Stimulated activated naive CD8-positive, alpha-beta T cell treated with anti-CD3 and anti-CD28 coated beads, Interleukin-15, amount 100 ng/mL, for 72 hours (primary cell): ENCODE measurements around the gene DNAJC15.

ENCODE experiments used
- ATAC-seq: fragments of 150-1000 bp; cut with Tn5 transposase; 2 replicates; pipeline ENCODE4 v1.10.0; 2021; ENCODE audit warnings: mild to moderate bottlenecking, moderate library complexity
- DNase-seq, 2 donors: peaks; one replicate each; pipeline ENCODE4 v3.0.0; 2021 to 2022
- H3K27ac Mint-ChIP-seq, 2 donors: one replicate each; pipeline ENCODE4 v1.8.0; 2022; ENCODE audit warnings: mild to moderate bottlenecking in 2 of 2, mixed read lengths in 2 of 2, moderate library complexity in 2 of 2
- H3K27me3 Mint-ChIP-seq: one replicate; pipeline ENCODE4 v1.8.0; 2022; ENCODE audit warnings: mixed read lengths
- H3K4me1 Mint-ChIP-seq: one replicate; pipeline ENCODE4 v1.8.0; 2022; ENCODE audit warnings: mild to moderate bottlenecking, mixed read lengths
- H3K4me3 Mint-ChIP-seq, 2 donors: one replicate each; pipeline ENCODE4 v1.8.0; 2022; ENCODE audit warnings: mild to moderate bottlenecking in 2 of 2, mixed read lengths in 2 of 2, moderate library complexity in 1 of 2
- H3K9me3 Mint-ChIP-seq, 2 donors: one replicate each; pipeline ENCODE4 v1.8.0; 2022; ENCODE audit warnings: mixed read lengths in 2 of 2

Gene DNAJC15

DNA sequence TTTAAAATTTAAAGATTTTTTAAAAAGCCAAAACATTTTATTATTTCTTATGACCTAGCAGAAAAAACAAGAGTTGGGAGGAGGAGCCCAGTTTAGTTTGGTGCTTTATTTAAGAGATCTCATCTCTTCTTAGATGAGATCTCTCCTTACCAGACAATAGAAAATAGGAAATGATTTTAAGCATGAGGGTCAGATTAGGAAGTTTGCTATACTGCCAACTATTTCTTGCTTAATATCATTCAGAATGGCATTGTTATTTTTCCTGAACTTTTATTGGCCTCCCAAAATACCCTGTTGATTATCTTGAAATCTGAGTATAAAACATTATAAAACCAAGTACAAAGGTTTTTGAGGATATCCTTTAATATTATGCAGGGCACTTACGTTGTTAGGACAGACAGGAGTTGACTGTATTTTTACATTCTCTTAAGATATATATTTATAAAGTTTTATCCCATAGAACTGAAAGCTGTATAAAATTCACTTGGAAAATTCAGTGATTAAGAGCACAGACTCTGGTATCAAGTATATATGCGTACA, 56.1 kb downstream of the DNAJC15 start:
- Mint-ChIP-seq H3K4me3 (no peak overlapping the region), H3K9me3 (no peaks in the 10 kb centered on the region), H3K27me3 (no peaks in the 10 kb centered on the region), H3K27ac (no peak overlapping the region), H3K4me1 (peaks cover 28% of the 10 kb centered on the region)
- DNase-seq (no peak), ATAC-seq (no peak)

DNA sequence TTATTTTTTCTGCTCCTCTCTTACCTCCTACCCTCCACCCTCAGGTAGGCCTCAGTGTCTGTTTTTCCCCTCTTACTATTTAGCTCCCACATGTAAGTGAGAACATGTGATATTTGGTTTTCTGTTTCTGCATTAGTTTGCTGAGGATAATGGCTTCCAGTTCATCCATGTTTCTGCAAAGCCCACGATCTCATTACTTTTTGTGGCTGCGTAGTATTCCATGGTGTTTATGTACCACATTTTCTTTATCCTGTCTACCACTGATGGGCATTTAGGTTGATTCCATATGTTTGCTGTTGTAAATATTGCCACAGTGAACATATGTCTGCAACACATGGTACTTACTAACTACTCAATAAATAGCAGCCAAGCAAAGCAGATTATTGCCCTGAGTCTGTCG, 56.8 kb downstream of the DNAJC15 start:
- H3K27ac Mint-ChIP-seq, result no peak overlapping the region
- no peak overlapping the region for H3K4me3 Mint-ChIP-seq

DNA sequence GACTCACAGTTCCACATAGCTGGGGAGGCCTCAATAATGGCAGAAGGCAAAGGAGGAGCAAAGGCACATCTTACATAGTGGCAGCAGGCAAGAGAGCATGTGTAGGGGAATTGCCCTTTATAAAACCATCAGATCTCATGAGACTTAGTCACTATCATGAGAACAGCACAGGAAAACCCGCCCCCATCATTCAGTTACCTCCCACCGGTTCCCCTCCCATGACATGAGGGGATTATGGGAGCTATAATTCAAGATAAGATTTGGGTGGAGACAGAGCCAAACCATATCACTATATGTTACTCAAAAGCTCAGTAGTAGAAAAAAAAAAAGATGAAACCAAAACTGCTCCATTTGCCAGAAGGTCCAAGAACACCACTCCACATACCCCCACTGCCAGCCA, 58.5 kb downstream of the DNAJC15 start:
- no peaks in the 10 kb centered on the region for H3K27me3 Mint-ChIP-seq
- DNase-seq (no peak), ATAC-seq (no peak)
- H3K4me1 Mint-ChIP-seq, result peaks cover 10% of the 10 kb centered on the region
- no peaks in the 10 kb centered on the region for H3K9me3 Mint-ChIP-seq
- no peak overlapping the region for H3K4me3 Mint-ChIP-seq
- H3K27ac Mint-ChIP-seq, result no peak overlapping the region

More for the DNA sequence above, 56.8 kb downstream of the DNAJC15 start:
- H3K4me1 Mint-ChIP-seq, result peaks cover 24% of the 10 kb centered on the region
- ATAC-seq, result no peak
- no peaks in the 10 kb centered on the region for H3K27me3 Mint-ChIP-seq
- H3K9me3 Mint-ChIP-seq, result no peaks in the 10 kb centered on the region
- no peak for DNase-seq

DNA sequence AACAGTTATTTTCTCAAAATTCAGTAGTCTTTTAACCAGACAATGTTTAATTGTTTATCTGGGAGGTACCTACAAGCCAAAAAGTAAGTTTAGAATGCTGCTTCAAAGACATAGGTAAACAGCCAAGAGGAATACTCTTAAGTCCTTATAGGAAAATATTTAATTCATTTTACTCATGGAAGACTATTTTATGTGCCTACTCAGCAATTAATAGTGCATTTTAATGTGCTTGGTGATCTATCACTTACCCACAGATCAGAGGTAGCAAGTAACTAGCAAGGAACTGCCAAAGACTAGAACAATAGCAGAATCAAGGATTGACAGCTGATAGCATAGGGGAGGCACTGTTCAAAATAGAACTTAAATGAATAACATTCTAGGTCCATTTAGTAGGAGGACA, 60.4 kb downstream of the DNAJC15 start:
- ATAC-seq (no peak), DNase-seq (no peak)
- no peak overlapping the region for H3K27ac Mint-ChIP-seq
- no peaks in the 10 kb centered on the region for H3K9me3 Mint-ChIP-seq
- H3K4me1 Mint-ChIP-seq, result peaks cover under 1% of the 10 kb centered on the region
- H3K4me3 Mint-ChIP-seq, result no peak overlapping the region
- H3K27me3 Mint-ChIP-seq, result no peaks in the 10 kb centered on the region

DNA sequence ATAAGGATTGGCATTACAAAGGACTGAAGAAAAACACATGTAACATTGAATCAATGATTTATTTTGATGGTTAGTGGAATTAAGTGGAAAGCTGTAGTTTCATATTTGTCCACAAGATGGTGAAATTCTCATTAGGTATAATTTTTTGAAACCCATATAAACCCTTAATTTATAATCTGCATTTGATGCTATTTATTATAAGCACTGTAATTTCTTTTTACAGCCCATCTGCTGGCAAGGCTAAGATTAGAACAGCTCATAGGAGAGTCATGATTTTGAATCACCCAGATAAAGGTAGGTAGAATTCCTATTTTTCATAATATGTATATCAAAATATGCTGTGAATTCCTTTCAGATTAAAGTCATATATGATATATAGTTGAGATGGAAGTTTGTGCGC, 62.2 kb downstream of the DNAJC15 start:
- Mint-ChIP-seq H3K4me1 (no peaks in the 10 kb centered on the region), H3K27me3 (no peaks in the 10 kb centered on the region), H3K9me3 (peaks cover 5 to 7% of the 10 kb centered on the region in 2 donors), H3K27ac (no peak overlapping the region), H3K4me3 (no peak overlapping the region)
- no peak for DNase-seq
- ATAC-seq, result no peak

DNA sequence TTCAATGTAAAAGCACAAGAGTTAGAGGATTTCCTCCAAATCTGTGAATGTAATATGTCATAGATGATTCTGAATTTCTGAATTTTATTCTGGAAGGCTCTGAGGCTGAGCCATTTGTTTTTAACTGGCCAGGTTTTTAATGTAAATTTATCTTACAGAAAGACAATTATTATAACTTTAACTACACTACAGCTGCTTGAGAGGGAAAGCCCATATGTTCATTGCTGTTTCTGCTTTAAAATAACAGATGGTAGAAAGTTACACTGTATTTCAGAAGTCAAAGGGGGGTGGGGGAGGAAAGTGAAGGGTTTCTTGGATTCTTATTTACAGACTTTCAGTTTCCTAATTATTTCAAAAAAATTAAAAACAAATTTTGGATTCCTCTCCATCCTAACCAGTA, 62.8 kb downstream of the DNAJC15 start:
- no peak for DNase-seq
- Mint-ChIP-seq H3K9me3 (peaks cover 5 to 7% of the 10 kb centered on the region in 2 donors), H3K27ac (no peak overlapping the region), H3K27me3 (no peaks in the 10 kb centered on the region), H3K4me1 (no peaks in the 10 kb centered on the region), H3K4me3 (no peak overlapping the region)
- no peak for ATAC-seq

DNA sequence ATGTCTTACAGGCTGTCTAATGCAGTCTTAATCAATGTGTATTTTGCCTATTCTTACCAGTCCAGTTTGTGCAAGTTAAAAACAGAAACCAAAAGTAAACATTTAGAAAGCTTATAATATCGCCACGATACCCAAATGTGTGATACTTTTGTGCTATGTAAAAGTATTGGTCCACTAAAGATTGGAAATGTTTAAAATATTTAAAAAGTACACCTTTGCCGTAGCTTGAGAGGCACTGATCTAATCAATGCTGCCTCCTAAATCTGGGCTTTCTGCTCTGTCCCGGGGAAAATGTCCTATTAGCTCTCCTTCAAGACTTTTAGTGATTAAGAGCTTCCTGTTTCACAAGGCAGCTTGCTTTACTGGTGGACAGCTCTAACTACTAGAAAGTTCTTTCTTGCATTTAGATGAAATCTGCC, 64.7 kb downstream of the DNAJC15 start:
- ATAC-seq (no peak), DNase-seq (no peak)
- peak overlapping the region; percentile 6 to 62 for H3K27ac Mint-ChIP-seq
- H3K9me3 Mint-ChIP-seq, result peaks cover 5 to 7% of the 10 kb centered on the region in 2 donors
- no peaks in the 10 kb centered on the region for H3K4me1 Mint-ChIP-seq
- peak overlapping the region; percentile 14 to 67 for H3K4me3 Mint-ChIP-seq
- no peaks in the 10 kb centered on the region for H3K27me3 Mint-ChIP-seq

DNA sequence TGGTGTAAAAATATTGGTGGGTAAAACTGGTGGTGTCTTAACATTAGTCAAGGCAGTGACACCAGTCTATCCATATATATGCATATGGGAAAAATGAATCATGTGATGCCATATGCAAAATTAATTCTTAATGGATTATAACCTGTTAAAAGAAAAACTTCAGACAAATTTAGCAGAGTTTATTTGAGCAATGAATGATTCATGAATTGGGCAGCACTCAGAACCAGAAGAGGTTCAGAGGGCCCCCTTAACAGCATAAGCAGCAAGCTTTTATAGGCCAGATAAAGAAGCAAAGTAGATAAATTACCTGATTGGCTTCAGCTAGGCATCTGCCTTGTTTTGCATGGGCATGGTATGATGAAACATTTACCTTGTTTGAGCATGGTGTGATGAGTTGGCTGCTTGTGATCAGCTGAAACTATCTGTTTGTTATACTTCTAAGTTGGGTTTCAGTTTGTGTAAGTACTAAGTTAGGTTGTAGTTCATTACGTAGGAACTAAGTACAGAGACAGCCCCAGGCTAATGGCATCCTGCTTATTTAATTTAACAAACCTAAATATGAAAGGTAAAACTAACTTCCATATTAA, 66.6 kb downstream of the DNAJC15 start:
- ATAC-seq (peak; percentile 69), DNase-seq (no peak)
- Mint-ChIP-seq H3K27me3 (no peaks in the 10 kb centered on the region), H3K4me3 (no peak overlapping the region), H3K9me3 (peaks cover 5 to 7% of the 10 kb centered on the region in 2 donors), H3K4me1 (peaks cover 8% of the 10 kb centered on the region), H3K27ac (no peak overlapping the region)

DNA sequence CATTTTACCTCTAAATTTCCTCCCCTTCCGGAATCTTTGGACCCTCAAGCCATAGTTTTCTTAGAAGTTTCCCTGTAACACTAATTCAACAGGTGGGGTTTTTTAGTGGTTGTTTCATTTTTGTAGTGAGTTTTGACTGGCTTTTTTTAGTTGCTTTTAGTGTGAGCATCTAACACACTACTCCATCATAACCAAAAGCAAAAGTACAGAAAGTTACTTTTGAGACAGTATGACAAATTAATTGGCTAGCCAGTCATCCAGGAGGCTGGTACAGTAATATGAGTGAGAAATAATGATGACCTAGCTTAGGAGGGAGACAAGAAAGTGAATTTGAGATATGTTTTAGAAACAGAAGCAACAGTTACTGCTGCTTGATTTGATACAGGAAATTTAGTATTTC, 71.5 kb downstream of the DNAJC15 start:
- H3K9me3 Mint-ChIP-seq, result no peaks in the 10 kb centered on the region
- no peaks in the 10 kb centered on the region for H3K27me3 Mint-ChIP-seq
- H3K4me3 Mint-ChIP-seq, result peak overlapping the region; percentile 16 to 23
- no peak for DNase-seq
- ATAC-seq, result peak; percentile 99
- H3K27ac Mint-ChIP-seq, result peak overlapping the region in 1 of 2 donors; percentile 8
- peaks cover 20% of the 10 kb centered on the region for H3K4me1 Mint-ChIP-seq

DNA sequence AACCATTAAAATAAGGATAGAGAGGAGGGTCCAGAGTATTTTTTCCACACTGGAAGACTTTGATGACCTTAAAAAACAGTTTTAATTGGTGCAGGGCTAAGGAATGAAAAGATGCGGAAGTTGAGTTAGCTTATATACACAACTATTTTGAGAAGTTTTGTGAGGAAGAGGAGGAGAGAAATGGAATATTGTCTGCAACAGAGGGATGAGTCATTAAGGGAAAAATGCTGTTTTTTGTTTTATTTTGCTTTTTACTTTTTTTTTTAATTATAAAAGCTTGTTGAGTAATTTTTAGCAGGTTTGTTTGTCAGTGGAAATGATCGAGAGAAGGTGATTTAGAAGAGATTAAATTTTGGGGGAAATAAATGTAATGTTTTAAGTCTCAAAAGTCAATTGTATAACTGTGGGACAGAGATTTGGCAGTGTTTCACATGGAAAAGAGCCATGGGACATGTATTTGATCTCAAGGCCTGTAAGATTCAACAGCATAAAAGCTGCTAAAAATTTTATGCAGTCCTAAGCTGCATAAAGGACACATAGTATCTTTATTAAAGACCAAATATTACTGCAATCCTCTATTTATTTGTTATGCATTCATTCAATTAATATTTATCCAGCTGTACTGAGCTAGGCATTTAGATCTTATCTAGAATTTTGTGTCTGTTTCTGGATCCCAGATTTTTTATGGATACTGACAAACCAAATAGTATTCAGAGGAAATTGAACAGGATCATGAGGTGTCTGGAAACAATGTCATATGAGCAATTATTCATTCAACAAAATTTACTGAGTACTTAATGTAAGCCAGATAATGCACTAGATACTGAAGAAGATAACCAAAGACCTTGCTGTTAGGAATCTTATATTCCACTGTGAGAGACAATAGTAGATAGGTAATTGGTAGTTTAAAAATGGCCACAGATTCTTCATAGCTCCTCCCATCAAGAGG, 72.7 kb downstream of the DNAJC15 start:
- no peak for ATAC-seq
- peaks cover 20% of the 10 kb centered on the region for H3K4me1 Mint-ChIP-seq
- H3K27ac Mint-ChIP-seq, result no peak overlapping the region
- H3K9me3 Mint-ChIP-seq, result peaks cover 6 to 7% of the 10 kb centered on the region in 2 donors
- DNase-seq, result no peak
- H3K27me3 Mint-ChIP-seq, result no peaks in the 10 kb centered on the region
- H3K4me3 Mint-ChIP-seq, result no peak overlapping the region

DNA sequence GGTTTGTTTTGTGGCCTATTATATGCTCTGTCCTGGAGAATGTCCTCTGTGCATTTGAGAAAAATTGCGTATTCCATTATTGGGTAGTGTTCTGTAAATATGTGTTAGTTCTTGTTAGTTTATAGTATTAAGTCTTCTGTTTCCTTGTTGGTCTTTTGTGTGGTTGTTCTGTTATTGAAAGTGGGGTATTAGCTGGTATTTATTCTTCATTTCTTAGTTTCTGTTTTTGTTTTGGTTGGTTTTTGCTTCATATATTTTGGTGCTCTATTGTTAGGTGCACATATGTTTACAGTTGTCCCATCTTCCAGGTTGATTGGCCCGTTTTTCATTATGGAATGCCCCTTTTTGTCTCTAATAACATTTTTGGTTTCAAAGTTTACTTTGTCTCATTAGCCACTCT, 77.3 kb downstream of the DNAJC15 start:
- ATAC-seq (no peak), DNase-seq (no peak)
- H3K27ac Mint-ChIP-seq, result no peak overlapping the region
- H3K9me3 Mint-ChIP-seq, result peaks cover 6 to 8% of the 10 kb centered on the region in 2 donors
- no peaks in the 10 kb centered on the region for H3K27me3 Mint-ChIP-seq
- no peak overlapping the region for H3K4me3 Mint-ChIP-seq
- peaks cover 13% of the 10 kb centered on the region for H3K4me1 Mint-ChIP-seq

DNA sequence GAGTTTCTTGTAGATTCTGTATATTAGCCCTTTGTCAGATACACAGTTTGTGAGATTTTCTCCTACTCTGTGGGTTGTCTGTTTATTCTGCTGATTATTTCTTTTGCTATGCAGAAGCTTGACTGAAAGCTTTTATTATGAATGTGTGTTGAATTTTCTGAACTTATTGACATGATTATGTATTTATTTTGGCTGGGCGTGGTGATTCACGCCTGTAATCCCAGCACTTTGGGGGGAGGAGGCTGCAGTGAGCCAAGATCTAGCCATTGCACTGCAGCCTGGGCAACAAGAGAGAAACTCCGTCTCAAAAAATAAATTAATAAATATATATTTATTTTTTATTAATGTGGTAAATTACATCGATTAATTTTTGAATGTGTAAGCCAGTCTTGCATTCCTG, 78.9 kb downstream of the DNAJC15 start:
- Mint-ChIP-seq H3K9me3 (peaks cover 6 to 8% of the 10 kb centered on the region in 2 donors), H3K27ac (no peak overlapping the region), H3K4me3 (no peak overlapping the region), H3K27me3 (no peaks in the 10 kb centered on the region), H3K4me1 (peaks cover 13% of the 10 kb centered on the region)
- no peak for DNase-seq
- ATAC-seq, result no peak

DNA sequence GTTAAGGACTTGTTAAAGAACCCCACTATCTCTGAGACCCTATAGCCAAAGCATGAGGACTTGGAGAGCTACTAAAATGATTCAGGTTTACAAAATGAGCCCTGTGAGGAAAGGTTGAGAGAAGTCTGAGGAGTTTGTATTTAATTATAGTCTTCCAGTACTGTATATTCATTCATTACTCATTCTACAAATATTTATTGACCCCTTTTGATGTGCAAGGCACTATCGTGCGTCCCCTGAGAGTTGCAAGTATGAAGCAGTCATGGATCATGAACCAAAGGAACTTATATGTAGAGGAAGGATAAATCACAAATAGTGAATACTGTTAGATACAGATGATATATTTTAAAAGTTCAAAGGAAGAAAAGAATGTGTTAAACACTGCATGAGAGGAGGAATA, 84.4 kb downstream of the DNAJC15 start:
- Mint-ChIP-seq H3K9me3 (no peaks in the 10 kb centered on the region), H3K4me3 (no peak overlapping the region), H3K27ac (no peak overlapping the region), H3K4me1 (no peaks in the 10 kb centered on the region), H3K27me3 (no peaks in the 10 kb centered on the region)
- no peak for DNase-seq
- ATAC-seq, result no peak

DNA sequence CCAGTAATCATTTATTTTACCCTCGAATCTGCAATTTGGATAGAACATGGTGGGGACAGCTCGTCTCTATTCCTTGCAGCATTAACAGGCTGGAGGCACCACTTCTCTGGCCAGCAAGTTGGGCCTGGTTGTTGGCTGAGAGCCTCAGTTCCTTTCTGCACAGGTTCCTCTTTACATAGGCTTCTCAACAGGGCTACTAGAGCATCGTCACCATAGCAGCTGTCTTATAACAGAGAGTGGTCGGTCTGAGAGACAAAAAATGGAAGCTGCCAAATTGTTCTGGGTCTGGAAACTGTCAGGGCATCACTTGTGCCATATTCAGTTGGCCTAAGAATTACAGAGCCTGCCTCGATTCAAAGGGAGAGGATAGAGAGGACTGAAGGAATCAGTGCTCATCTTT, 86.7 kb downstream of the DNAJC15 start:
- DNase-seq, result no peak
- H3K4me3 Mint-ChIP-seq, result no peak overlapping the region

DNA sequence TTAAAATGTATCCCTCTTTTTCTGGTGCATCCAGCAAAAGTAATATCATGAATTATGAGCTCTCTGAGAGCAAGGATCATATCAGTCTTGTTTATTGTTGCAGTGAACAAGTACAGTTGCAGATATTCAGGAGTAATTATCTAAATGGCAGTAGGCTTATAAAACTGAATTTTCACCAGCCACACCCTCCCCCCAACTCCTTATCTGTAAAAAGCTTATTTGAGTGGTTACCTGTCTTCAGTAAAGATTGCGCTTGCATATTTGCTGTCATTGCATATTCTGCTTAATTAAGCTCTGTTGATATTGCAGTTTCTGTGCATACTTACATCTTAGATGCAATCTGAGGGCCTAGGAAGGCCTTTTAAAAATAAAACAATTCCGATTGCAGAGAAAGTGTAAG, 87.3 kb downstream of the DNAJC15 start:
- H3K9me3 Mint-ChIP-seq, result no peaks in the 10 kb centered on the region
- H3K4me1 Mint-ChIP-seq, result no peaks in the 10 kb centered on the region
- no peak for DNase-seq
- no peak overlapping the region for H3K4me3 Mint-ChIP-seq
- H3K27me3 Mint-ChIP-seq, result no peaks in the 10 kb centered on the region
- H3K27ac Mint-ChIP-seq, result no peak overlapping the region
- ATAC-seq, result no peak

More for the DNA sequence above, 86.7 kb downstream of the DNAJC15 start:
- Mint-ChIP-seq H3K27me3 (no peaks in the 10 kb centered on the region), H3K9me3 (no peaks in the 10 kb centered on the region), H3K4me1 (no peaks in the 10 kb centered on the region), H3K27ac (no peak overlapping the region)
- ATAC-seq, result no peak
